ENCODE measurements around the gene MAGI2.
"Not testable (repeated sequence)": the region's sequence is repeated elsewhere in the genome, so short reads cannot be mapped to it uniquely, and the experiment has no call there.

MAGI2 gene

DNA sequence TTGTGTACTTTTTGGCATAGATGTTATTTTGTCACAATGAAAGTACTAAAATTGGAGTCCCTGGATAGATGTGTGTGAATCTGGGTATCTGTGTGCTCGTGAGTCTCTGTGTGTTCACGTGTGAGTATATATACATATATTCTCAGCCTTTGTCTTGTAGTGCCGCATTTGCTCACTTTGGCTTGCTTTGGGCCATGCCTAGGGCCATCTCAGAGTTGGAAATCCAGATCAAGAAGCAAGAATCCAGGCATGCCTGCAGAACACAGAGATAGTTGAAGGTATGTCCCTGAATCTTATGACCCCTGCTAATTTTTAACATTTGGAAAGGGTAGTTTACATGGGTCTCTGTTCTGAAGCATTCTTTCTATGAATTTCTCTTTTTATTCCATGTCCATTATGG, 1446.2 kb downstream of the MAGI2 start:
- no peak for FAIRE-seq

DNA sequence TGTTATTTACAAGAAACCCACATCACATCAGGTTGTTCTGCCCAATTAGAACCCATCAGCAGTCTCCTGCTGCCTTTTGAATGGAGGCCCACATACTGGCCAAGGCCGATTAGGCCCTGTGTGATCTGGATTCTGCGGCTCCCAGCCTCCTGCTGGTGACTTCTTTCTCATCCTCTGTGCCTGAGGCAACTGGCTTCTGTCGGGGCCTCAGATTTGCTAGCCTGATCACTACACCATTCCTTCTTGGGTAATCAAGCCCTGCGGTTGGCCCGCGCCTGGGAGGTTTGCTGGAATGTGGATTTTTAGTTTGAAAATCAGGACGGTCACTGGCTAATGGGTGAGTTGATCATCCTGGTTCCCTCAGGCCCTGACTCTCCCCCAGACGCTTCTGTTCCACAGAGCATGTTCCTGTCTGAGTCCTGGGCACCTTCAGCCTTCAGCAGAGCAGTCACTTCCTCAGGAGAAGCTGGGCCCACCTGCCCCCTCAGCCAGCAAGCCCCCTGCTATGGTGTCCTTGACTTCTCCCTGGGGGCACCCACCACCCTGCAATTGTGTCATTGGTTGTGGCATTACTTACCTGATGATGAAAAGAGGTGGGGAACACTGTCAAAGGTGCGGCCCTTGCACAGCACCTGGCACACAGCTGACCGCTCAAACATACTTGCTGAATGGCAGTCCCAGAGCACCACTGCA, 1447.3 kb downstream of the MAGI2 start:
- no peak for FAIRE-seq

GRCh38 chr7:78002715-78003114, 1450.8 kb downstream of the MAGI2 start:
- FAIRE-seq = no peak

DNA sequence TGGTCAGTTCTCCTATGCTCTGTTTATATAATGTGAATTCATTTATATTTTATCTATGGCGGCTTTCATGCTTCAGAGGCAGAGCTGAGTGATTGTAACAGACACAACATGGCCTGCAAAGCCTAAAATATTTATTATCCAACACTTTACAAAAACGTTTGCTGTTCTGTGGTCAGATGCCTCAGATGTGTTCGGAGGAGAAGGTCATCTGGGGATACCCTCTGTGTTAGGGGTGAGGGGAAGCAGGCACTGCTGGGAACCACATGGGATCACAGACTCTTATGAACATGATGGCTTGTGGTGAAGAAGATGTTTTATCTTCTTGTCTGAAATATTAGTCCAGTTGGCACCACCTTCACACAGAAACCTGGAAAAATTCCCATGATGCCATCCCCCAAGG, 1451.4 kb downstream of the MAGI2 start:
- FAIRE-seq = no peak

DNA sequence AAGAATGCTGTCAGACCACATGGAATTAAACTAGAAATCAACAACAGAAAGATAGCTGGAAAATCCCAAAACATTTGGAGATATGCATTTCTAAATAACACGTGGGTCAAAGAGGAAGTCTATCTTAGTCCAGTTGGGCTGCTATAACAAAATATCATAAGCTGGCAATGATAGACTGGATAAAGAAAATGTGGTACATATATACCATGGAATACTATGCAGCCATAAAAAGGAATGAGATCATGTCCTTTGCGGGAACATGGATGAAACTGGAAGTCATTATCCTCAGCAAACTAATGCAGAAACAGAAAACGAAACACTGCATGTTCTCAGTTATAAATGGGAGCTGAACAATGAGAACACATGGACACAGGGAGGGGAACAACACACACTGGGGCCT, 1454.3 kb downstream of the MAGI2 start:
- FAIRE-seq = not testable (repeated sequence)

- FAIRE-seq = no peak
Measured at GRCh38 chr7:77995717-77996116, 1457.8 kb downstream of the MAGI2 start.

DNA sequence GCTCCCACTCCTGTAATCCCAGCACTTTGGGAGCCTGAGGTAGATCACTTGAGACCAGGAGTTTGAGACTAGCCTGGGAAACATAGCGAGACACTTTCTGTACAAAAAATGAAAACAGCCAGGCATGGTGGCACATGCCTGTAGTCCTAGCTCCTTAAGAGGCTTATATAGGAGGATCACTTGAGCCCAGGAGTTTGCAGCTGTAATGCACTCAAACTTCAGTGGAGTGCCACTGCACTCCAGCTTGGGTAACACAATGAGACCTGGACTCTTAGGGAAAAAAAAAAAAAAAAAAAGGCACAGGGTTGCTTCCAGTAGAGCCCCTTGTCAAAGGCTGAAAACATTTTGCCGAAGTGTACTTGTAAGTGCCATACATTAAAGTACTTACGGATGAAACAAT, 1459.6 kb downstream of the MAGI2 start:
- FAIRE-seq = no peak

GRCh38 chr7:77991656-77992055, 1461.8 kb downstream of the MAGI2 start:
- no peak for FAIRE-seq

GRCh38 chr7:77989981-77990566, 1463.4 kb downstream of the MAGI2 start:
- no peak for FAIRE-seq

GRCh38 chr7:77985974-77986339, 1467.5 kb downstream of the MAGI2 start:
- FAIRE-seq = no peak

DNA sequence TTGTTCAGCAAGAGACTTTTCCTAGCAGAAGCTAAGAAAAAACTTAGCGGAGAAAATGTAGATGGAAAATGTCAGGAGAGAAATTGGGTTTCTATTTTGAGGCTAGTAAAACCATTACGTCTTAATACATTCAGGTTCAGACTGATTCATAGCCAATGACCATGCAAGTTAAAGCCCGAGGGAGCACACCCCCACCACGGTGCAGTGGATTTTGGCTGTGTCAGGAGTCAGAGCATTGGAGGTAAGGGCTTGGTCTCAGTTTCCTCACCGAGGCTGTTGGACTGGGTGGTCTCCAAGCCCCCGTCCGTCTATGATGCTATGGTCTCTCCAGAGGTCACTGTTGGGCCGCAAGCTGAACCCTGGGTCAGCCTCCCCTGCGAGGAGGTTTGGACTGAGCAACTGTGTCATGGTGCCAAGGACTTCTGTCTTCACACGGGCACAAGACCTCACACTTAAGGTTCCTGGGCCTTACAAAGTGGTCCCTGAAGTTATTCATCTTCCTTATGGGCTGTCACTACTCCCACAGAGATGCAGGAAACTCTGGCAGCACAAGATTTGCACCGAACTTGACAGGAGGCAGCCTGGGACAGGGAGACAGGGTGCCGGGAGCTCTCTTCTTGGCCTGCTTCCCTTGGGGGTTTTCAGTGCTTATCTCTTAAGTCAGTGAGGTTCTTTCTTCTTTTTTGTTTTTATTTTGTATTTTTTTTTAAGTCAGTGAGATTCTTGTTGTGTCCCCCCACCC, 1468.1 kb downstream of the MAGI2 start:
- FAIRE-seq = no peak

DNA sequence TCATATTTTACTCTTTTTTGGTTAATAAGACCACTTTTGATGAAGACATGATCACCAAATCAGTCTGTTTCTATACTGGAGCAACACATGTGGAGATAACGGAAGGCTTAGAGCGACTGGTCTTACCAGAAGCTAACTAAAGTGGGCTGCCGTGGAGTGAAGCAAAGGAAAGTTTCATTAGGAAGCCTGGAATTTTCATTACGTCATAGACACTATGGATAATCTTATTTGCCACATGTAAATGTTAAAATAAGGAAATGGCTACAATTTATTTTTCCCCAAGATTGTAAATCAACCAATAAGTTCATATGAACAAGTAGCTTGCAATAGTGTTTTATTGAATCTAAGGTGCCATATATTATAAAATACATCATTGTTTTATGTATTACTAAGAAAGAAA, 1469.5 kb downstream of the MAGI2 start:
- no peak for FAIRE-seq

GRCh38 chr7:77982926-77983550, 1470.4 kb downstream of the MAGI2 start:
- no peak for FAIRE-seq

DNA sequence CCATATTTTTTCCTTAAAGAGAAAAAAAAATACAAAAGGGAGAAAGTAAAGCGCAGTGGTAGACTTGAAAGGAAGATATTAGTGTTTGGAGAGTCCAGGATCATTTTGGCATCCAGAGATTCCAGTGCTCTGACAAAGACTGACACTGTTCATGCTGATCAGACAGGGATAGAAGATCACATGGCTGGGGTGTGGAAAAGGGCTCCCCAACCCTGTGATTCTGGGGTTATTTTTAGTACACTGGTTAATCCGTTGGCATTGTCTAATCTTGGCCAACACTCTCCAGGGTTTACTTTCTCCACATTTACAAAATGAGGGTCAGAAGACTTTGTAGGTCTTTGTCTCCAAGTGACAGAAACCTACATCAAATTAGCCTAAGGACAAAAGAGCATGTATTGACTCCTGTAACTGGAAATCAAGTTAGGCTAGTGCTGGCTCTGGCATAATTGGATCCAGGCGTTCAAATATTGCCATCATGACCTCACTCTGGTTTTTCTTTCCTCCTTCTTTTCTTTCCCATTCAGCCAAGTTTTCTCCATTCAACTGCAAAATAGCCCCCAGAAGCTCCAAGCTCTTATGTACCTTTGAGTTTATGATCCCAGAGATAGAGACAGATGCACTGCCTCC, 1473.3 kb downstream of the MAGI2 start:
- no peak for FAIRE-seq

DNA sequence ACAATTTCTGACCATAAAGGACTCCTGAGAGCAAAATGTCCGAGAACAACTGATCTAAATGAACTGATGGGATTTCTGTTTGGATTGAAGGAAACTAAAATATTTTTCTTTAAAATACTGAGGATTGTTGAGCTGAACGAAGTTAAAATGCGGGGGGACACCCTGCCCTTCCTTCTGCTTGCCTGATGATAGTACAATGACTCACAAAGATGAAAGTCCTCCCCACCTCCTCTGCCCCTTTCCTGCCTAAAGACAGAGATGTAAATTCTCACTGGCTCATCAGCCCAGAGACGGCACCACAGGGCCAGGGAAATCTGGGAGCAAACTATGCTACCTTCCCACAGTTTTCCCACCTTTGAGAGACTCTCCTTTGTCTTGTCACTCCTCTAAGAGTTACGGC, 1474.2 kb downstream of the MAGI2 start:
- no peak for FAIRE-seq

DNA sequence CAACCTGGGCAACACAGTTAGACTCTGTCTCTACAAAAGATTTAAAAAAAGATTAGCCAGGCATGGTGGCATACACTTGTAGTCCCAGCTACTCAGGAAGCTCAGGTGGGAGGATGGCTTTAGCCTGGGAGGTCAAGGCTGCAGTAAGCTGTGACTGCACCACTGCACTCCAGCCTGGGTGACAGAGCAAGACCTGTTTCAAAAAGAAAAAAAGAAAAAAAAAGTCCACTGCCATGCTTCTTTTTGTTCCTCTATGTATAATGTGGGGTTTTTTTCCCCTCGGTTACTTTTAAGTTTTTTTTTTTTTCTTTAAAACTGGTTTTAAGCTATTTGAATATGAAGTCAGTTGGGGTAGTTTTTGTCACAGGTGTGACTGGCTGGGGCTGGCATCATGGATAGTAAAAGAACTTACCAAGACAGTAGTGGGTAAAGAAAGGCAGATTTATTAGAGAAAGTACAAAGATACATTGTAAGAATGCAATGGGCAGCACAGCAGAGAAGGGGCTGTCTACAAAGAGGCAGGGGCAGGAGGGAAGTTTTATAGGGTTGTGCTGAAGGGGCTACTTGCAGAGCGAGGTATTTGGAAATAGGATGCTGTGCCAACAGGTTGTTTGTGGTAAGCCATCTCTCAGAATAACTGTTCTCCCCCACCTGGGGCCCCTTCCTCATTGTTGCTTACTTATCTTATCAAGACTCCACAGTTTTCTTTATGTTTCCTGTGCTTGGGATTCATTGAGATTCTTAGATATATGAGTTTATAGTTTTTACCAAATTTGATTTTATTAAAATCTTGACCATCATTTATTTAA, 1477.6 kb downstream of the MAGI2 start:
- FAIRE-seq = no peak

GRCh38 chr7:77971726-77972125, 1481.7 kb downstream of the MAGI2 start:
- FAIRE-seq = no peak

DNA sequence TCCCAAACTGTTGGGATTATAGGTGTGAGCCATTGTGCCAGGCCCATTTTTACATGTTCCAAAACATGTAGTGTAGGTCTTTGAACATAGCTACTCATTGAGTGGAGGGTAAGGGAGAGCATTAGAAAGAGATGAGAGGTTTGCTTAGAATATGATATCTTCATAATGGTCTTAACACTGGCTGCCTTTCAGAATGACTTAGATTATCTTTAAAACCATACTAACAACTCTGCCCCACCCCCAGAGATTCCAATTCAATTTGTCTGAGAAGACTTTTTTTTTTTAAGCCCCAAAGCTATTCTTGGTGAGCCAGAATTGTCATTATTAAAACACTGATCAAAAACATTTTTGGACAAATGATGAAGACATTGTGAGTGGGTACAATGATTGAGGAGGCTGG, 1486.0 kb downstream of the MAGI2 start:
- no peak for FAIRE-seq

Data from islet of Langerhans (tissue), 1 donor.